ENCODE data around the gene CEMIP. TPM values are rescaled to one million over a fixed set of nuclear protein-coding genes. Genes with fewer than 3 reads are reported as not detected.

CEMIP gene
- total RNA-seq, 6 experiments from 2014 or later, result 0.64 to 0.74 TPM; not detected in 4

- ATAC-seq, result no peak
Measured at GRCh38 chr15:80931721-80932512, 152.7 kb downstream of the CEMIP start.

GRCh38 chr15:80932513-80932815 is 153.3 kb downstream of the CEMIP start:
- H3K36me3 ChIP-seq, result no peaks in the 10 kb centered on the region
- H3K27me3 ChIP-seq, result no peaks in the 10 kb centered on the region
- no peak for ATAC-seq
- no peaks in the 10 kb centered on the region for H3K9me3 ChIP-seq
- H3K4me3 ChIP-seq, result no peak overlapping the region
- WGBS (ENCODE audit: insufficient coverage, low coverage, low lambda C conversion rate, missing lambda C conversion rate), result 80% methylated on average over 1 of the region's 5 CpGs
- no peak overlapping the region for H3K27ac ChIP-seq
- no peak for DNase-seq
- intact Hi-C loops (cut with DNase I), result no loop called here
- TF ChIP-seq CTCF (IDR thresholded peaks at IDR 0.05) (no peak), POLR2A (IDR thresholded peaks at IDR 0.05) (no peak)
- no peaks in the 10 kb centered on the region for H3K4me1 ChIP-seq

More at GRCh38 chr15:80931721-80932512, 152.7 kb downstream of the CEMIP start:
- WGBS (ENCODE audit: insufficient coverage, low coverage, low lambda C conversion rate, missing lambda C conversion rate), result 94% methylated on average over 5 of the region's 20 CpGs
- H3K4me1 ChIP-seq, result no peaks in the 10 kb centered on the region
- no peak for TF ChIP-seq POLR2A (IDR thresholded peaks at IDR 0.05)
- TF ChIP-seq CTCF (IDR thresholded peaks at IDR 0.05), result no peak
- no peaks in the 10 kb centered on the region for H3K36me3 ChIP-seq
- H3K27ac ChIP-seq, result no peak overlapping the region
- H3K4me3 ChIP-seq, result no peak overlapping the region
- H3K9me3 ChIP-seq, result no peaks in the 10 kb centered on the region
- intact Hi-C loops (cut with DNase I), result no loop called here
- no peak for DNase-seq
- H3K27me3 ChIP-seq, result no peaks in the 10 kb centered on the region

- intact Hi-C loops (cut with DNase I), result no loop called here
- no peaks in the 10 kb centered on the region for H3K27me3 ChIP-seq
- H3K9me3 ChIP-seq, result no peaks in the 10 kb centered on the region
- DNase-seq (no peak), ATAC-seq (peak in 1 of 4 donors; percentile 31)
- no peak overlapping the region for H3K4me3 ChIP-seq
- 83% methylated on average over 9 of the region's 15 CpGs for WGBS (ENCODE audit: insufficient coverage, low coverage, low lambda C conversion rate, missing lambda C conversion rate)
- no peaks in the 10 kb centered on the region for H3K36me3 ChIP-seq
- no peaks in the 10 kb centered on the region for H3K4me1 ChIP-seq
- TF ChIP-seq CTCF (IDR thresholded peaks at IDR 0.05) (no peak), POLR2A (IDR thresholded peaks at IDR 0.05) (no peak)
- no peak overlapping the region for H3K27ac ChIP-seq
Measured at GRCh38 chr15:80932989-80933388, 153.8 kb downstream of the CEMIP start.

GRCh38 chr15:80934761-80935221 is 155.6 kb downstream of the CEMIP start:
- no peak overlapping the region for H3K27ac ChIP-seq
- intact Hi-C loops (cut with DNase I), result no loop called here
- no peak for DNase-seq

More at GRCh38 chr15:80934761-80935221, 155.6 kb downstream of the CEMIP start:
- Histone ChIP-seq H3K27me3 (no peaks in the 10 kb centered on the region), H3K4me3 (no peak overlapping the region), H3K4me1 (no peaks in the 10 kb centered on the region), H3K36me3 (no peaks in the 10 kb centered on the region), H3K9me3 (no peaks in the 10 kb centered on the region)
- 56% methylated on average over 1 of the region's 3 CpGs for WGBS (ENCODE audit: insufficient coverage, low coverage, low lambda C conversion rate, missing lambda C conversion rate)
- peak in 3 of 4 donors; percentile 32 to 56 (median 39) for ATAC-seq
- TF ChIP-seq POLR2A (IDR thresholded peaks at IDR 0.05) (no peak), CTCF (IDR thresholded peaks at IDR 0.05) (no peak)
